Lung (tissue), 12 donors: Measurements from ENCODE around the gene PIP5K1B. TPM values are rescaled to one million over a fixed set of nuclear protein-coding genes. Genes with fewer than 3 reads are reported as not detected.

Experiments
- ATAC-seq: fragments of 200-7000 bp; cut with Tn5 transposase; one replicate; pipeline ENCODE4 v1.9.1; 2020; ENCODE audit warnings: moderate number of reproducible peaks; ENCODE audit not compliant: insufficient read depth, low FRiP score
- DNase-seq, 3 donors: peaks; one replicate each; pipeline ENCODE4 v3.0.0-alpha.2; 2013 to 2017
- H3K27ac ChIP-seq, 2 donors: one replicate each; pipeline ENCODE4 v1.5.1; 2013; ENCODE audit warnings: mild to moderate bottlenecking in 2 of 2, moderate library complexity in 2 of 2, control low read depth in 1 of 2, inconsistent platforms in 1 of 2, low read depth in 1 of 2, low read length in 1 of 2
- H3K27me3 ChIP-seq, 3 donors: one replicate each; pipeline ENCODE4 v1.5.1; 2013; ENCODE audit warnings: low read length in 2 of 3; ENCODE audit not compliant: control insufficient read depth in 3 of 3, insufficient read depth in 3 of 3
- H3K36me3 ChIP-seq, 4 donors: one replicate each; pipeline ENCODE4 v1.5.1; 2013; ENCODE audit warnings: low read length in 4 of 4, mild to moderate bottlenecking in 1 of 4, moderate library complexity in 1 of 4; ENCODE audit not compliant: control insufficient read depth in 4 of 4, insufficient read depth in 4 of 4
- H3K4me1 ChIP-seq, 5 donors: one replicate each; pipeline ENCODE4 v1.5.1; 2013; ENCODE audit warnings: low read length in 5 of 5, mild to moderate bottlenecking in 2 of 5, moderate library complexity in 1 of 5; ENCODE audit not compliant: control insufficient read depth in 5 of 5, insufficient read depth in 5 of 5
- H3K4me3 ChIP-seq: one replicate; pipeline ENCODE4 v1.5.1; 2013; ENCODE audit warnings: mild to moderate bottlenecking, control low read depth, moderate library complexity
- H3K9ac ChIP-seq, 2 donors: one replicate each; pipeline ENCODE4 v1.5.1; 2013; ENCODE audit warnings: low read length in 2 of 2, control low read depth in 1 of 2; ENCODE audit not compliant: insufficient read depth in 1 of 2
- H3K9me3 ChIP-seq, 4 donors: one replicate each; pipeline ENCODE4 v1.5.1; 2013; ENCODE audit warnings: low read length in 3 of 4, mild to moderate bottlenecking in 1 of 4, moderate library complexity in 1 of 4; ENCODE audit not compliant: control insufficient read depth in 4 of 4, insufficient read depth in 3 of 4
- CTCF ChIP-seq: IDR thresholded peaks from 2 replicates; pipeline ENCODE4 v1.5.1; 2012; ENCODE audit warnings: mild to moderate bottlenecking; ENCODE audit errors: control extremely low read depth, extremely low read depth
- WGBS, 2 donors: extraction: QIAGEN DNeasy Blood & Tissue Kit; methylation state at CpG; one replicate each; pipeline ENCODE4 v1.1.7; 2013; 5-methylcytosine and 5-hydroxymethylcytosine counted together
- polyA plus RNA-seq, 2 donors: library from polyadenylated mRNA; stranded (reverse); fragments of 200-250 nt; gene quantifications; one replicate each; pipeline ENCODE4 v1.2.1, GENCODE V29; 2013
- total RNA-seq, 2 donors: library from RNA; depleted of rRNA in 1 of 2; stranded (reverse); fragments of >200 nt in 1 of 2; gene quantifications; one replicate each; pipeline ENCODE4 v1.2.1, GENCODE V29; 2014 to 2021
- donor health status: control.
- donor health status: control.
- donor health status: Bipolar disorder and iron deficiency.
- donor health status: healthy.
- donor health status: DM: yes; HTN: yes; CAD: no.

Gene PIP5K1B
- total and polyA plus RNA-seq, 4 donors, result 6.6 to 28.2 (median 15.6) TPM

GRCh38 chr9:68733021-68733405 lies 28.0 kb downstream of the PIP5K1B start:
- Histone ChIP-seq H3K4me1 (peaks cover 0 to 12% (median 0%) of the 10 kb centered on the region in 5 donors), H3K9ac (no peak overlapping the region)

GRCh38 chr9:68738358-68738757 lies 33.3 kb downstream of the PIP5K1B start:
- no peak for TF ChIP-seq CTCF
- DNase-seq (no peak), ATAC-seq (no peak)

More at GRCh38 chr9:68733021-68733405, 28.0 kb downstream of the PIP5K1B start:
- 71 to 79% methylated on average over 5 of the region's 5 CpGs for WGBS, 2 donors
- no peaks in the 10 kb centered on the region for H3K27me3 ChIP-seq
- ATAC-seq (no peak), DNase-seq (no peak)
- H3K4me3 ChIP-seq, result no peak overlapping the region
- H3K27ac ChIP-seq, result peak overlapping the region in 1 of 2 donors; percentile 51
- H3K36me3 ChIP-seq, result no peaks in the 10 kb centered on the region
- no peak for TF ChIP-seq CTCF
- no peaks in the 10 kb centered on the region for H3K9me3 ChIP-seq

GRCh38 chr9:68739621-68740174 lies 34.7 kb downstream of the PIP5K1B start:
- WGBS, 2 donors, result 24 to 44% methylated on average over 2 of the region's 2 CpGs
- no peaks in the 10 kb centered on the region for H3K27me3 ChIP-seq
- H3K36me3 ChIP-seq, result no peaks in the 10 kb centered on the region
- ATAC-seq (peak; percentile 17), DNase-seq (peak in 2 of 3 donors; percentile 13 to 38)
- H3K27ac ChIP-seq, result peak overlapping the region; percentile 50 to 76
- H3K4me1 ChIP-seq, result peaks cover 0 to 10% (median 0%) of the 10 kb centered on the region in 5 donors
- TF ChIP-seq CTCF, result no peak
- H3K9me3 ChIP-seq, result no peaks in the 10 kb centered on the region
- H3K4me3 ChIP-seq, result no peak overlapping the region
- no peak overlapping the region for H3K9ac ChIP-seq

More at GRCh38 chr9:68738358-68738757, 33.3 kb downstream of the PIP5K1B start:
- Histone ChIP-seq H3K4me1 (peaks cover 0 to 16% (median 0%) of the 10 kb centered on the region in 5 donors), H3K9ac (no peak overlapping the region), H3K9me3 (no peaks in the 10 kb centered on the region), H3K4me3 (no peak overlapping the region), H3K27me3 (no peaks in the 10 kb centered on the region), H3K36me3 (no peaks in the 10 kb centered on the region), H3K27ac (peak overlapping the region in 1 of 2 donors; percentile 76)
- 96 to 99% methylated on average over 3 of the region's 3 CpGs for WGBS, 2 donors

- WGBS, 2 donors, result 57 to 71% methylated on average over 4 of the region's 4 CpGs
- Histone ChIP-seq H3K4me3 (no peak overlapping the region), H3K27ac (peak overlapping the region in 1 of 2 donors; percentile 76), H3K36me3 (no peaks in the 10 kb centered on the region), H3K4me1 (peaks cover 0 to 9% (median 0%) of the 10 kb centered on the region in 5 donors), H3K27me3 (no peaks in the 10 kb centered on the region), H3K9me3 (no peaks in the 10 kb centered on the region), H3K9ac (no peak overlapping the region)
- TF ChIP-seq CTCF, result no peak
- DNase-seq (no peak), ATAC-seq (peak; percentile 70)
These were observed 35.5 kb downstream of the PIP5K1B start for GRCh38 chr9:68740561-68740960.
